Measurements from ENCODE around the gene IVNS1ABP.

The IVNS1ABP gene

GRCh38 chr1:185309566-185309965 lies 7.5 kb downstream of the IVNS1ABP start:
- TF ChIP-seq CTCF (IDR thresholded peaks at IDR 0.05; ENCODE audit: insufficient read depth, low read length) (no peak), GABPA (IDR thresholded peaks at IDR 0.05; ENCODE audit: low read depth) (no peak), SPI1 (IDR thresholded peaks at IDR 0.05; ENCODE audit: borderline replicate concordance, low read depth) (no peak), POLR2AphosphoS5 (IDR thresholded peaks at IDR 0.05; ENCODE audit: low read depth) (no peak), REST (IDR thresholded peaks at IDR 0.05; ENCODE audit: insufficient replicate concordance, low read depth) (no peak)
- Histone ChIP-seq H3K27ac (replicated peaks) (no peak overlapping the region), H3K27me3 (ENCODE audit: insufficient read depth, poor library complexity, severe bottlenecking) (no peaks in the 10 kb centered on the region), H3K4me3 (replicated peaks; ENCODE audit: insufficient read depth, low read length) (no peak overlapping the region)
- DNase-seq (ENCODE audit: low read depth in 1 of 2, low spot score in 1 of 2): no peak

GRCh38 chr1:185308126-185308525 lies 8.9 kb downstream of the IVNS1ABP start:
- no peaks in the 10 kb centered on the region for H3K27me3 ChIP-seq (ENCODE audit: insufficient read depth, poor library complexity, severe bottlenecking)
- no peak overlapping the region for H3K4me3 ChIP-seq (replicated peaks; ENCODE audit: insufficient read depth, low read length)
- H3K27ac ChIP-seq (replicated peaks): no peak overlapping the region
- no peak for TF ChIP-seq REST (IDR thresholded peaks at IDR 0.05; ENCODE audit: insufficient replicate concordance, low read depth)
- TF ChIP-seq SPI1 (IDR thresholded peaks at IDR 0.05; ENCODE audit: borderline replicate concordance, low read depth): no peak
- TF ChIP-seq POLR2AphosphoS5 (IDR thresholded peaks at IDR 0.05; ENCODE audit: low read depth): no peak
- TF ChIP-seq GABPA (IDR thresholded peaks at IDR 0.05; ENCODE audit: low read depth): no peak
- TF ChIP-seq CTCF (IDR thresholded peaks at IDR 0.05; ENCODE audit: insufficient read depth, low read length): no peak
- DNase-seq (ENCODE audit: low read depth in 1 of 2, low spot score in 1 of 2): no peak

- DNase-seq (ENCODE audit: low read depth in 1 of 2, low spot score in 1 of 2): no peak
- Histone ChIP-seq H3K27ac (replicated peaks) (no peak overlapping the region), H3K27me3 (ENCODE audit: insufficient read depth, poor library complexity, severe bottlenecking) (no peaks in the 10 kb centered on the region), H3K4me3 (replicated peaks; ENCODE audit: insufficient read depth, low read length) (no peak overlapping the region)
- no peak for TF ChIP-seq SPI1 (IDR thresholded peaks at IDR 0.05; ENCODE audit: borderline replicate concordance, low read depth)
- no peak for TF ChIP-seq POLR2AphosphoS5 (IDR thresholded peaks at IDR 0.05; ENCODE audit: low read depth)
- no peak for TF ChIP-seq REST (IDR thresholded peaks at IDR 0.05; ENCODE audit: insufficient replicate concordance, low read depth)
- no peak for TF ChIP-seq CTCF (IDR thresholded peaks at IDR 0.05; ENCODE audit: insufficient read depth, low read length)
- no peak for TF ChIP-seq GABPA (IDR thresholded peaks at IDR 0.05; ENCODE audit: low read depth)
These were observed 11.6 kb downstream of the IVNS1ABP start for GRCh38 chr1:185305419-185305818.
